PFSK-1 (cell line): ENCODE measurements around the gene SPIB.

ENCODE experiments used
- FOXP2 ChIP-seq: optimal IDR thresholded peaks from 2 replicates; pipeline ENCODE3; 2011; ENCODE audit warnings: borderline replicate concordance, control low read depth, inconsistent platforms; ENCODE audit not compliant: insufficient read depth; ENCODE audit errors: extremely low read length, extremely low read depth
- POLR2AphosphoS5 ChIP-seq: IDR thresholded peaks from 2 replicates; pipeline ENCODE4 v1.6.1; 2012; ENCODE audit warnings: low read depth, mild to moderate bottlenecking, control low read depth, low read length, moderate library complexity
- REST ChIP-seq, 2 experiments: IDR thresholded peaks; 2 replicates each; pipeline versions ENCODE4 v1.6.1 to v1.8.0; 2011 to 2012; ENCODE audit warnings: low read depth in 2 of 2, low read length in 2 of 2, control low read depth in 1 of 2, inconsistent platforms in 1 of 2, mild to moderate bottlenecking in 1 of 2, moderate library complexity in 1 of 2; ENCODE audit not compliant: insufficient read depth in 1 of 2
- SIN3A ChIP-seq: IDR thresholded peaks from 2 replicates; pipeline ENCODE4 v1.6.1; 2012; ENCODE audit warnings: mild to moderate bottlenecking, low read length, moderate library complexity, borderline replicate concordance; ENCODE audit not compliant: insufficient read depth
- TAF1 ChIP-seq: IDR thresholded peaks from 2 replicates; pipeline ENCODE4 v1.6.1; 2012; ENCODE audit warnings: low read length, control low read depth, borderline replicate concordance; ENCODE audit not compliant: insufficient read depth

Gene SPIB

GRCh38 chr19:50476907-50477238, 58.1 kb downstream of the SPIB start:
- no peak for TF ChIP-seq SIN3A
- TF ChIP-seq FOXP2: no peak

GRCh38 chr19:50477751-50478515, 59.2 kb downstream of the SPIB start:
- TF ChIP-seq REST (IDR thresholded peaks at IDR 0.05; ENCODE audit: insufficient read depth in 1 of 2, low read depth in 2 of 2, low read length in 2 of 2) (no peak), TAF1 (no peak), POLR2AphosphoS5 (no peak), FOXP2 (no peak), SIN3A (no peak)

GRCh38 chr19:50478901-50479715, 60.4 kb downstream of the SPIB start:
- TF ChIP-seq POLR2AphosphoS5 (no peak), TAF1 (no peak), REST (IDR thresholded peaks at IDR 0.05; ENCODE audit: insufficient read depth in 1 of 2, low read depth in 2 of 2, low read length in 2 of 2) (no peak), SIN3A (no peak), FOXP2 (no peak)

GRCh38 chr19:50479761-50480251, 61.1 kb downstream of the SPIB start:
- no peak for TF ChIP-seq REST (IDR thresholded peaks at IDR 0.05; ENCODE audit: insufficient read depth in 1 of 2, low read depth in 2 of 2, low read length in 2 of 2)

- no peak for TF ChIP-seq SIN3A
These were observed 61.8 kb downstream of the SPIB start for GRCh38 chr19:50480281-50481111.
